GM06990 (cell line): Measurements from ENCODE around the gene TGFB1.
A peak's percentile ranks its signal among the peaks of the same experiment; 100 is the strongest.
"Not testable (repeated sequence)": the region's sequence is repeated elsewhere in the genome, so short reads cannot be mapped to it uniquely, and the experiment has no call there.

Source experiments
- DNase-seq: peaks from one replicate; pipeline ENCODE4 v3.0.0-alpha.2; 2011; ENCODE audit not compliant: insufficient read length; ENCODE audit errors: extremely low read depth
- H3K27me3 ChIP-seq: replicated peaks from 2 replicates; pipeline ENCODE4 v1.6.0; 2011; ENCODE audit warnings: low read length; ENCODE audit not compliant: control insufficient read depth, insufficient read depth
- H3K36me3 ChIP-seq: 2 replicates; pipeline ENCODE4 v1.5.1; 2011; ENCODE audit warnings: low read length; ENCODE audit not compliant: control insufficient read depth, insufficient read depth
- H3K4me3 ChIP-seq: replicated peaks from 2 replicates; pipeline ENCODE4 v1.5.1; 2011; ENCODE audit warnings: low read depth, mild to moderate bottlenecking, control low read depth, low read length
- CTCF ChIP-seq: IDR thresholded peaks from 2 replicates; pipeline ENCODE4 v1.5.1; 2011; ENCODE audit warnings: low read length, control low read depth, mild to moderate bottlenecking, inconsistent platforms; ENCODE audit not compliant: insufficient read depth, poor library complexity, severe bottlenecking

TGFB1 gene

GRCh38 chr19:41386442-41386841, 32.7 kb upstream of the TGFB1 start:
- Histone ChIP-seq H3K27me3 (no peaks in the 10 kb centered on the region), H3K4me3 (no peak overlapping the region), H3K36me3 (peaks cover 17% of the 10 kb centered on the region)
- TF ChIP-seq CTCF, result no peak
- no peak for DNase-seq

- Histone ChIP-seq H3K4me3 (no peak overlapping the region), H3K36me3 (peaks cover 6% of the 10 kb centered on the region), H3K27me3 (no peaks in the 10 kb centered on the region)
- TF ChIP-seq CTCF, result no peak
- DNase-seq, result no peak
Observed at GRCh38 chr19:41384351-41384750, 30.6 kb upstream of the TGFB1 start.

- H3K36me3 ChIP-seq, H3K27me3 ChIP-seq, H3K4me3 ChIP-seq, DNase-seq: not testable (repeated sequence)
Observed at GRCh38 chr19:41381536-41381935, 27.8 kb upstream of the TGFB1 start.

GRCh38 chr19:41377977-41378709, 24.4 kb upstream of the TGFB1 start:
- Histone ChIP-seq H3K27me3 (no peaks in the 10 kb centered on the region), H3K36me3 (no peaks in the 10 kb centered on the region; the same call in 1 of the 2 replicates), H3K4me3 (no peak overlapping the region)
- peak; percentile 62 for TF ChIP-seq CTCF
- DNase-seq, result peak; percentile 74

- TF ChIP-seq CTCF, result no peak
- Histone ChIP-seq H3K27me3 (no peaks in the 10 kb centered on the region), H3K36me3 (no peaks in the 10 kb centered on the region; the same call in 1 of the 2 replicates), H3K4me3 (no peak overlapping the region)
- no peak for DNase-seq
Observed at GRCh38 chr19:41376998-41377365, 23.3 kb upstream of the TGFB1 start.

GRCh38 chr19:41376241-41376997, 22.7 kb upstream of the TGFB1 start, which contains the start of gene TMEM91:
Gene TMEM91, plus strand, starts transcription at chr19:41376533. Its CDS starts 1,777 bp downstream, at chr19:41378310.
- no peaks in the 10 kb centered on the region for H3K27me3 ChIP-seq
- no peak for TF ChIP-seq CTCF
- H3K36me3 ChIP-seq, result no peaks in the 10 kb centered on the region
- no peak within 1 kb of the TSS for H3K4me3 ChIP-seq
- DNase-seq, result no peak
